NT2/D1 (cell line): Measurements from ENCODE around the gene TMEM125.

ENCODE experiments used
- SUZ12 ChIP-seq: IDR thresholded peaks from 2 replicates; pipeline ENCODE4 v1.6.1; 2011; ENCODE audit not compliant: insufficient read length, insufficient read depth; ENCODE audit errors: extremely low read depth
- ZNF274 ChIP-seq: IDR thresholded peaks from 2 replicates; pipeline ENCODE4 v1.6.1; 2011; ENCODE audit warnings: mild to moderate bottlenecking, low read depth, low read length

GRCh38 chr1:43246466-43247213 lies 23.1 kb upstream of the TMEM125 start:
- TF ChIP-seq ZNF274 (no peak), SUZ12 (no peak)
